Ectodermal cell (in vitro differentiated cells): ENCODE results near the gene UPF1.

Experiments
- H3K27ac ChIP-seq: 2 replicates; pipeline ENCODE4 v1.7.0; 2013; ENCODE audit warnings: mild to moderate bottlenecking, low read depth, low read length; ENCODE audit not compliant: insufficient read depth, poor library complexity, severe bottlenecking
- H3K27me3 ChIP-seq: 2 replicates; pipeline ENCODE4 v1.7.0; 2013; ENCODE audit warnings: mild to moderate bottlenecking, low read length; ENCODE audit not compliant: insufficient read depth, control insufficient read depth, poor library complexity, severe bottlenecking
- H3K36me3 ChIP-seq: one replicate; pipeline ENCODE4 v1.7.0; 2013; ENCODE audit warnings: low read length; ENCODE audit not compliant: control insufficient read depth, insufficient read depth
- H3K4me1 ChIP-seq: one replicate; pipeline ENCODE4 v1.7.0; 2013; ENCODE audit warnings: low read length; ENCODE audit not compliant: control insufficient read depth, insufficient read depth
- H3K4me3 ChIP-seq: 2 replicates; pipeline ENCODE4 v1.7.0; 2013; ENCODE audit warnings: low read depth, low read length, control low read depth; ENCODE audit not compliant: insufficient read depth
- H3K9me3 ChIP-seq: 2 replicates; pipeline ENCODE4 v1.7.0; 2013; ENCODE audit warnings: mild to moderate bottlenecking, low read length, moderate library complexity; ENCODE audit not compliant: control insufficient read depth
- WGBS, 2 experiments: methylation state at CpG; one replicate each; pipeline ENCODE4 v1.1.7; 2013; ENCODE audit warnings: missing lambda C conversion rate in 2 of 2; 5-methylcytosine and 5-hydroxymethylcytosine counted together

Gene UPF1

DNA sequence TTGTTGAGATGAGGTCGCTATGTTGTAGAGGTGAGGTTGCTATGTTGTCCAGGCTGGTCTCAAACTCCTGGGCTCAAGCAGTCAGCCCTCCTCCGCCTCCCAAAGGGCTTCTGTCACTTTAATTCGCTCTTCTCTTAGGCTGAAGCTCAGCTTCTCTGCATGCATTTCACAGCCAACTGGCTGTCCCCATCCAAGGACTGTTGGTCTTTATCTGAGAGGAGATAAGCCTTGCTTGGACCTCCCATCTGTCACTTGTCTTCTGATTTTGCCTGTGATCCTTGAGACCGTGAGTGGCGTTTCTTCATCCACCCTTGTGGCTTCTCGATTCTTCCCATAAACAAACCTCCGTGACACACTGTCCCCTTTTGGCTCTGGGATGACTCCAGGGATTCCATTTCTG lies 39.8 kb downstream of the UPF1 start:
- 90 to 92% methylated on average over 7 of the region's 7 CpGs for WGBS, 2 experiments

DNA sequence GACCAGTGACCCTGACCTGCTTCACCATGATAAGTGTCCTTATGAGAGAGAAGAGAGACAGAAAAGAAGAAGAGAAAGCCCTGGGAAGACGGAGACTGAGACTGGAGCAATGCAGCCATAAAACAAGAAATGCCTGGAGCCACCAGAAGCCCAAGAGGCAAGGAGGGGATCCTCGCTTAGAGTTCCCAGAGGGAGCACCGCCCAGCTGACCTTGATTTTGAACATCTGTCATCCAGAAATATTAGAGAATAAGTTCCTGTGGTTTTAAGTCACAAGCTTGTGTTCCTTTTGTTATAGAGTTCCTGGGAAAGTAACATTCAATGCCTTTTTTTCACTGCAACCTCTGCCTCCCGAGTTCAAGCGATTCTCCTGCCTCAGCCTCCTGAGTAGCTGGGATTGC lies 44.0 kb downstream of the UPF1 start:
- Histone ChIP-seq H3K9me3 (no peaks in the 10 kb centered on the region), H3K27me3 (no peaks in the 10 kb centered on the region), H3K4me3 (no peak overlapping the region), H3K4me1 (no peaks in the 10 kb centered on the region), H3K36me3 (peaks cover 30% of the 10 kb centered on the region), H3K27ac (no peak overlapping the region)
- 96 to 97% methylated on average over 5 of the region's 5 CpGs for WGBS, 2 experiments

More for the DNA sequence above, 39.8 kb downstream of the UPF1 start:
- Histone ChIP-seq H3K4me3 (no peak overlapping the region), H3K27ac (no peak overlapping the region), H3K4me1 (no peaks in the 10 kb centered on the region), H3K9me3 (no peaks in the 10 kb centered on the region), H3K36me3 (peaks cover 14% of the 10 kb centered on the region), H3K27me3 (no peaks in the 10 kb centered on the region)

DNA sequence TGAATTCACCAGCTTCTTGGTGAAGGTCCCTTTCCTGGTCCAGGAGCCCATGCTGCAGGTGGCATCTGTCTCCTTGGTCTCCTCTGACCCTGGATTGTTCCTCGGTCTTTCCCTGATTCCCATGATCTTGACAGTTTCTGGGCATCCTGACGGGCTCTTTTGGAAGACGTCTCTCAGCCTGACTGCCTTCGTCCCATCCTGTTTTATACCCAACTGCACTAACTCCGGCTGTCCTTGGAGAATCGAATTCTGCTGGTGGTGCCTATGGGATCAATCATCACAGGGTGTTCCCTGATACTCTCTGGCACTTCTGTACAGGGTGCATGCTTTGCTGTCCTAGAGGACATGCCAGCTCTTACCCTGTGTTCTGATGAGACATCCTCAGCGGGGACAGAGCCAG lies 45.1 kb downstream of the UPF1 start:
- 94 to 97% methylated on average over 7 of the region's 7 CpGs for WGBS, 2 experiments
- H3K9me3 ChIP-seq: no peaks in the 10 kb centered on the region
- peaks cover 37% of the 10 kb centered on the region for H3K36me3 ChIP-seq
- H3K27ac ChIP-seq: no peak overlapping the region
- H3K27me3 ChIP-seq: no peaks in the 10 kb centered on the region
- H3K4me3 ChIP-seq: no peak overlapping the region
- H3K4me1 ChIP-seq: no peaks in the 10 kb centered on the region

DNA sequence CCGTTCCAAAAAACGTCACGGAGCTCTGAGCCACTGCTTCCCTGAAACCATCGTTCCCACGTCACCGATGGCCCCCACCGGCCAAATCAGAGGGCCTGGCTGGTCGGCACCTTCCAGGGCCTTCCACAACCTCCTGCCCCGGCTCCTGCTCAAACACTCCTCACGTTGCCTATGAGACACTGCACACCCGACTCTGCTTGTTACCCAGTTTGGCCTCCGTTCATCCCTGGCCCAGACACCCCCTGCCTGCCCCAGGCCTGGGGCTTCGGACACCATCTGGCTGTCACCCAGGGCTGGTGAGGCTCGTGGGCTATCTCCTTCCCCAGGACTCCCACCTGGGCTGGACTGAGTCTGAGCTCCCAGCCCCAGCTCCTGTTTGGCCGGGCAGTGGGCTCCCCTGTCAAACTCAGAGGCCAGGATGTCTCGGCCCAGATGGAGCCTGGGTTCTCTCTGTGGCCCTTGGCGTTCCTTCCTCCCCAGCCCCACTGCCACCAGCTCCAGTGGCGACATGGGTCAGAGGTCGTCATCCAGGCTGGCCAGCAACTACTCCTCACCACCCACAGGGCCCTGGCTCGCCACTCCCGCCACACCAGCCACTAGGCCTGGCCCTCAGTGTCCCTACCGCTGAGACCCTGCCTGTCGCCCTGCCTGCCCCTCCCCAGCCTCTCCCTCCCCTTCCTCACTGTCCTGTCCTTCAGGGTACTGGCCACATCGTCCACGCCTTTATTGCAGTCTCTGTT lies 46.5 kb downstream of the UPF1 start:
- no peaks in the 10 kb centered on the region for H3K9me3 ChIP-seq
- H3K4me1 ChIP-seq: no peaks in the 10 kb centered on the region
- no peaks in the 10 kb centered on the region for H3K27me3 ChIP-seq
- H3K4me3 ChIP-seq: no peak overlapping the region
- no peak overlapping the region for H3K27ac ChIP-seq
- WGBS, 2 experiments: 93 to 95% methylated on average over 25 of the region's 25 CpGs
- H3K36me3 ChIP-seq: peaks cover 41% of the 10 kb centered on the region

DNA sequence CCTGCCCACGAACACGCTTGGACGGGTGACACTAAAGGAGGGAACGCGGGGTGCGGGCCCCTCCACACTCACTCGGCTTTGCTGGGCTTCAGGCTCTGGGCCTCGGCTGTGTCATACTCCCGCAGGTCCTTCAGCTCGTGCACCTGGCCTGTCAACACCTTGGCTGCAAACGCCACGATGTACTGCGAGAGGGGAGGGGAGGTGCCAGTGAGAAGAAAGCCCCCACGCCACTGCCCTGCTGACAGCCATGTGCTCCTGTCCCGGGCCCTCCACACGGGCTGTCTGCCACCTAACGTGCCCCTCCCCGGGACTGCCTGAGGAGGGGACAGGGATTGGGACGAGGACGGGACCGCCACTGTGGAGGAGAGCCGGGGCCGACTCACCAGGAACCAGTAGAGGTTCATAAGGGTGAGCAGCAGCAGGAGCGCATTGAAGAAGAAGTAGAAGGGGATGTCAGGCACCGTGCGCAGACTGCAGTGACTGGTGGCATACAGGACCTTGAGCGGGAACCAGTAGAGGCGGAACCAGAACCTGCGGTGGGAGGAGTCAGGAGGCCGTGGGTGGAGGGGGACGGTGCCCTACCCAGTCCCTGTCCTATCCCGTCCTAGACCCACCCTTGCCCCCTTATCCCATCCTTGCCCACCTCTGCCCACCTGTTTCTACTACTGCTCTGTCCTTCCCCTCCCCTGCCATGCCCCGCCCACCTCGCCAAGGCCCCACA lies 47.3 kb downstream of the UPF1 start:
- Histone ChIP-seq H3K36me3 (peaks cover 45% of the 10 kb centered on the region), H3K27me3 (no peaks in the 10 kb centered on the region), H3K4me1 (no peaks in the 10 kb centered on the region), H3K9me3 (no peaks in the 10 kb centered on the region), H3K27ac (no peak overlapping the region), H3K4me3 (no peak overlapping the region)
- 91 to 92% methylated on average over 34 of the region's 34 CpGs for WGBS, 2 experiments

DNA sequence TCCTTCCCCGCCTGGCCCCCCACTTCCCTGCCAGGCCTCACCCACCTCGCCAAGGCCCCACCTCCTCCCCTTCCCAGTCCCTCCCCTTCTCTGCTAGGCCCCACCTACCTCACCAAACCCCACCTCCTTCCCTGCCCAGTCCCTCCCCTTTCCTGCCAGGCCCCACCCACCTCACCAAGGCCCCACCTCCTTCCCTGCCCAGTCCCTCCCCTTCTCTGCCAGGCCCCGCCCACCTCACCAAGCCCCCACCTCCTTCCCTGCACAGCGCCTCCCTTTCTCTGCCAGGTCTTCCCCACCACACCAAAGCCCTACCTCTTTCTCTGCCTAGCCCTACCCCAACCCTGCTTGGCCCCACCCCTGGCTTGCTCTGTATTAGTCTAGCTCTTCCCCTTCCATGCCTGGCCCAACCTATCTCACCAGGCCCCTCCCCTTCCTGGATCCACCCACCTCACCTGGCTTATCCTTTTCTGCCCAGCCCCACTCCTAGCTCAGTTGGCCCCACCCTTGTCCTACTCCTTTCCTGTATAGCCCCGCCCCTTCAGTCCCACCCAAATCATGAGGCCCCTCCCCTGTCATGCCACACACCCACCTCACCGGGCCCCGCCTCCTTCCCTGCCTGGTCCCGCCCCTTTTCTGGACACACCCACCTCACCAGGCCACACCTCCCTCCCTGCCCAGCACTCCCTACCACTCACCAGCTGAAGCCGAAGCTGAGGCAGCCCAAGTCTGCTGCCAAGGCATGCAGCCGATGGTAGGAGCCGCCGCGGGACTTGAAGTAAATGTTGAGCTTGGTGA lies 48.0 kb downstream of the UPF1 start:
- no peaks in the 10 kb centered on the region for H3K4me1 ChIP-seq
- H3K9me3 ChIP-seq: no peaks in the 10 kb centered on the region
- WGBS, 2 experiments: 75 to 77% methylated on average over 13 of the region's 13 CpGs
- H3K27ac ChIP-seq: no peak overlapping the region
- H3K27me3 ChIP-seq: no peaks in the 10 kb centered on the region
- H3K36me3 ChIP-seq: peaks cover 45% of the 10 kb centered on the region
- no peak overlapping the region for H3K4me3 ChIP-seq

DNA sequence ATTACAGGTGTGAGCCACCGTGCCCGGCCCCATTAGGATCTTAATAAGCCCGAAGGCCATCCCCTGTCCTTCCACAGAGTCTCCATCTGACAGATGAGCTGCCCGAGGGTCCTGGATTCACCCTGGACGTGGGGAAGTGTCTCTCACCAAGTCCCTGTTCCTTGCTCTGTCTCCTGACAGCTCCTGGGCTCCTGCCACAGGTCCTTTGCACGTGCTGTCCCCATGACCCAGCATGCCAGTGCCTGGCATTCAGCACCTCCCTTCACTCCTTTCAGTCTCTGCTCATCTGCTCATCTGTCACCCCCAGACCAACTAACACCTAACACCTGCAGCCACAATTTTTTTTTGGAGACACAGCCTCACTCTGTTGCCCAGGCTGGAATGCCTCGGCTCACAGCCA lies 49.7 kb downstream of the UPF1 start:
- 95 to 96% methylated on average over 7 of the region's 7 CpGs for WGBS, 2 experiments
- Histone ChIP-seq H3K27me3 (no peaks in the 10 kb centered on the region), H3K4me1 (no peaks in the 10 kb centered on the region), H3K4me3 (no peak overlapping the region), H3K27ac (no peak overlapping the region), H3K36me3 (peaks cover 40% of the 10 kb centered on the region), H3K9me3 (no peaks in the 10 kb centered on the region)

DNA sequence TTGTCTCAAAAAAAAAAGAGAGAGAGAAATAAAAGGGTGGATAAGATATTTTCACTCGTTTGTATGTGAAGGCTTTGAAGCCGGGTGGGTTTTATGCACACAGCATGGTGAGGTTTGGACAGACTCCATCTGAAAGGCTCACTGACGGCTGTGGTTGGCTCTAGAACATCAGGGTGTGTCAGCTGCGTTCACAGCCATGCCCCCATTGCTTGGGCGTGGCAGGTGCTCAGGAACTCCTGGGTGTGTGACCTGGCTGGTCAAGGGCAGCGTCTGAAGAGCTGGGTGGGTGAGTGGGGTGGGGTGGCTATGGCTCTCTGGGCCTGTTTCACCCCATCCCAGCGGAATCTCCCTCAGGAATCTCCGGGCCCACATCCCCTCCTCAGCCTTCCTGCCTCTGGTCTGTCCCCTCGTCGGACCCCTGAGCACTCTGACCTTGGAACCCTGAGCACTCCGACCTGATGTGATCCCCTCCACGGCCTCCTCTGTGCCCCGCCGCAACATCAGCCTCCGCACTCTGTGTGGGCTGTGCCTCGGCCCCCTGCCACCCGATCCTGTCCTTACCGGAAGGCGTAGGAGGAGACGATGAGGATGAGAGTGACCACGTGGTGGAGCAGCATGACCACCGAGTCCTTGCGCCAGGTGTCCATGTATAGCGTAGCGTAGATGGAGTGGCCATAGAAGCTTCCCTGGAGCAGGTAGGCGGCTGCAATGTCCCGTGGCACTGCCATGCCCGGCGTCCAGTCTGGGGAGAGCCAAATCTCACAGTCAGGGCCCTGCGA lies 52.0 kb downstream of the UPF1 start:
- no peaks in the 10 kb centered on the region for H3K9me3 ChIP-seq
- no peak overlapping the region for H3K4me3 ChIP-seq
- H3K27me3 ChIP-seq: no peaks in the 10 kb centered on the region
- H3K36me3 ChIP-seq: peaks cover 21% of the 10 kb centered on the region
- WGBS, 2 experiments: 94% methylated on average over 30 of the region's 30 CpGs
- H3K27ac ChIP-seq: no peak overlapping the region
- H3K4me1 ChIP-seq: no peaks in the 10 kb centered on the region

DNA sequence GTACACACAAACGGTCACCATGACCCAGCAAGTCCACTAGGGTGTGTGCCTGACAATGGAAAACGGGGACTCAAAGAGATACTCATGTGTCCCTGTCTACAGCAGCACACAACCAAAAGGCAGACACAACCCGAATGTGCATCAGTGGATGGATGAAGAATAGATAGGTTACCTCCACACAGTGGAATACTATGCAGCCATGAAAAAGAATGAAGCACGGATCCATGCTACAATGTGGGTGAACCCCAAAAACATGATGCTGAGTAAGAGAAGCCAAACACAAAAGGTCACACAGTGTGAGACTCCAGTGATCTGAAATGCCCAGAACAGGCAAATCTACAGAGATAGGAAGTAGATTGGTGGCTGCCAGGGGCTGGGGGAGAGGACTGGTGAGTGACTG lies 55.2 kb downstream of the UPF1 start:
- Histone ChIP-seq H3K4me1 (no peaks in the 10 kb centered on the region), H3K36me3 (peaks cover 8% of the 10 kb centered on the region), H3K27ac (no peak overlapping the region), H3K9me3 (no peaks in the 10 kb centered on the region), H3K27me3 (no peaks in the 10 kb centered on the region), H3K4me3 (no peak overlapping the region)
- WGBS, 2 experiments: 96 to 97% methylated on average over 4 of the region's 4 CpGs
